Esophagus muscularis mucosa (tissue), 4 donors: ENCODE measurements around the gene DCAF10.
"Not testable (repeated sequence)": the region's sequence is repeated elsewhere in the genome, so short reads cannot be mapped to it uniquely, and the experiment has no call there.

Experiments
- EP300 ChIP-seq: sonication (generic); formaldehyde crosslinking; IDR thresholded peaks from one replicate; pipeline ENCODE4 v1.6.1; 2017; ENCODE audit warnings: antibody characterized with exemption
- POLR2A ChIP-seq: fragments of 450-650 bp; IDR thresholded peaks from one replicate; pipeline ENCODE4 v1.6.1; 2017; ENCODE audit warnings: antibody characterized with exemption, moderate library complexity, mild to moderate bottlenecking, low read depth
- TF ChIP-seq, protein P1 (sequence below), 3 experiments: fragments of 200-600 bp in 2 of 3; fragments of 450-650 bp in 1 of 3; sonication (generic) in 2 of 3; IDR thresholded peaks; one replicate each; pipeline ENCODE4 v1.5.1; 2017 to 2019; ENCODE audit warnings: antibody characterized with exemption in 3 of 3, mild to moderate bottlenecking in 2 of 3, moderate library complexity in 1 of 3

DNA sequence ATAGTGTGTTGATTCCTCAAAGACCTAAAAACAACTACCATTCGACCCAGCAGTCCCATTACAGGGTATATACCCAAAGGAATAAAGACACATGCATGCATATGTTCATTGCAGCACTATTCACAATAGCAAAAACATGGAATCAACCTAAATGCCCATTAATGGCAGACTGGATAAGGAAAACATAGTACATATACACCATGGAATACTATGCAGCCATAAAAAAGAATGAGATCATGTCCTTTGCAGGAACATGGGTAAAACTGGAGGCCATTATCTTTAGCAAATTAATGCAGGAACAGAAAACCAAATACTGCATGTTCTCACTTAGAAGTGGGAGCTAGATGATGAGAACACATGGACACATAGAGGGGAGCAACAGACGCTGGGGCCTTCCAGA lies 24.6 kb downstream of the DCAF10 start:
- TF ChIP-seq, protein P1, sequence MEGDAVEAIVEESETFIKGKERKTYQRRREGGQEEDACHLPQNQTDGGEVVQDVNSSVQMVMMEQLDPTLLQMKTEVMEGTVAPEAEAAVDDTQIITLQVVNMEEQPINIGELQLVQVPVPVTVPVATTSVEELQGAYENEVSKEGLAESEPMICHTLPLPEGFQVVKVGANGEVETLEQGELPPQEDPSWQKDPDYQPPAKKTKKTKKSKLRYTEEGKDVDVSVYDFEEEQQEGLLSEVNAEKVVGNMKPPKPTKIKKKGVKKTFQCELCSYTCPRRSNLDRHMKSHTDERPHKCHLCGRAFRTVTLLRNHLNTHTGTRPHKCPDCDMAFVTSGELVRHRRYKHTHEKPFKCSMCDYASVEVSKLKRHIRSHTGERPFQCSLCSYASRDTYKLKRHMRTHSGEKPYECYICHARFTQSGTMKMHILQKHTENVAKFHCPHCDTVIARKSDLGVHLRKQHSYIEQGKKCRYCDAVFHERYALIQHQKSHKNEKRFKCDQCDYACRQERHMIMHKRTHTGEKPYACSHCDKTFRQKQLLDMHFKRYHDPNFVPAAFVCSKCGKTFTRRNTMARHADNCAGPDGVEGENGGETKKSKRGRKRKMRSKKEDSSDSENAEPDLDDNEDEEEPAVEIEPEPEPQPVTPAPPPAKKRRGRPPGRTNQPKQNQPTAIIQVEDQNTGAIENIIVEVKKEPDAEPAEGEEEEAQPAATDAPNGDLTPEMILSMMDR (IDR thresholded peaks at IDR 0.05): not testable (repeated sequence)
- not testable (repeated sequence) for TF ChIP-seq EP300, POLR2A
